Activated B cell treated with CpG ODN at 0.5 μM for 24 hours (primary cell): ENCODE measurements around the gene PCYT1B. TPM values are rescaled to one million over a fixed set of nuclear protein-coding genes. Genes with fewer than 3 reads are reported as not detected.

Experiments
- ATAC-seq: fragments of 200-7000 bp; cut with Tn5 transposase; one replicate; pipeline ENCODE4 v1.10.0; 2021; ENCODE audit warnings: low read depth, mild to moderate bottlenecking, moderate library complexity
- CTCF ChIA-PET: fragments of 350-600 bp; sonication (Branson Sonifier 250); formaldehyde crosslinking; loops from one replicate; lab custom pipeline; 2021; ENCODE audit warnings: antibody characterized with exemption; lab: Charles Lee
- POLR2A ChIA-PET: fragments of 350-600 bp; sonication (Branson Sonifier 250); formaldehyde crosslinking; loops from one replicate; lab custom pipeline; 2021; ENCODE audit warnings: antibody characterized with exemption; lab: Charles Lee
- DNase-seq: peaks from one replicate; pipeline ENCODE4 v3.0.0; 2022
- H3K27ac Mint-ChIP-seq: one replicate; pipeline ENCODE4 v1.8.0; 2020; ENCODE audit warnings: mixed read lengths
- H3K27me3 Mint-ChIP-seq: one replicate; pipeline ENCODE4 v1.8.0; 2021; ENCODE audit warnings: mixed read lengths
- H3K36me3 Mint-ChIP-seq: one replicate; pipeline ENCODE4 v1.8.0; 2021; ENCODE audit warnings: low read depth, mixed read lengths
- H3K4me1 Mint-ChIP-seq: one replicate; pipeline ENCODE4 v1.8.0; 2021; ENCODE audit warnings: mixed read lengths
- H3K4me3 Mint-ChIP-seq: one replicate; pipeline ENCODE4 v1.8.0; 2020; ENCODE audit warnings: mild to moderate bottlenecking, mixed read lengths
- H3K9me3 Mint-ChIP-seq: one replicate; pipeline ENCODE4 v1.8.0; 2020; ENCODE audit warnings: mixed read lengths
- intact Hi-C: fragments of 100-400 bp; cut with micrococcal nuclease; formaldehyde crosslinking; loops from one replicate; pipeline ENCODE4 v1.15.1; 2024
- total RNA-seq: library from RNA; stranded (reverse); gene quantifications from 2 replicates; pipeline ENCODE4 v1.2.3, GENCODE V29; 2022
- TF ChIP-seq, protein P1 (sequence below): fragments of 200-600 bp; IDR thresholded peaks from one replicate; pipeline ENCODE4 v1.8.0; 2022; ENCODE audit warnings: antibody characterized with exemption, mild to moderate bottlenecking

Gene PCYT1B
- total RNA-seq, 1 donor from 2014 or later, result not detected

DNA sequence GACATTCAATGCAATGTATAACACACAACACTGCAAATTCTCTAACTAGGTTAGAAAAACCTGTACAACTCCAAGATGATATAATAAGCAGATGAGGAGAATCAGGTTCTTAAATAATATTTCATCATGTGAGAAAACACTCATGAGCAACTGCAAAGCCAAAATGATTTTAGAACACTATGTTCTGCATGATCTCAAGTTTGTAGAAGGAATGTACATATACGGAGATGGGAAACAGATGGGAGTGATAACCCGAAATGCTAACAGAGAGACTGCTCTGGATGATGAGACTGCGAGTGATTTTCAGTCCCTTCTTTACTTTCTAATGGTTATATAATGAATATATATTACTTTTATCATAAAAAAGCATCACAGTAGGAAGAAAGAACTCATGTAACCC, 80.9 kb downstream of the PCYT1B start:
- no peak overlapping the region for H3K4me3 Mint-ChIP-seq
- no peak for ATAC-seq
- no peaks in the 10 kb centered on the region for H3K27me3 Mint-ChIP-seq
- no peak overlapping the region for H3K27ac Mint-ChIP-seq
- H3K36me3 Mint-ChIP-seq, result no peaks in the 10 kb centered on the region
- DNase-seq, result no peak
- ChIA-PET POLR2A (no interaction called here), CTCF (no interaction called here)
- H3K4me1 Mint-ChIP-seq, result no peaks in the 10 kb centered on the region
- H3K9me3 Mint-ChIP-seq, result no peaks in the 10 kb centered on the region
- intact Hi-C loops, result no loop called here
- TF ChIP-seq, protein P1, sequence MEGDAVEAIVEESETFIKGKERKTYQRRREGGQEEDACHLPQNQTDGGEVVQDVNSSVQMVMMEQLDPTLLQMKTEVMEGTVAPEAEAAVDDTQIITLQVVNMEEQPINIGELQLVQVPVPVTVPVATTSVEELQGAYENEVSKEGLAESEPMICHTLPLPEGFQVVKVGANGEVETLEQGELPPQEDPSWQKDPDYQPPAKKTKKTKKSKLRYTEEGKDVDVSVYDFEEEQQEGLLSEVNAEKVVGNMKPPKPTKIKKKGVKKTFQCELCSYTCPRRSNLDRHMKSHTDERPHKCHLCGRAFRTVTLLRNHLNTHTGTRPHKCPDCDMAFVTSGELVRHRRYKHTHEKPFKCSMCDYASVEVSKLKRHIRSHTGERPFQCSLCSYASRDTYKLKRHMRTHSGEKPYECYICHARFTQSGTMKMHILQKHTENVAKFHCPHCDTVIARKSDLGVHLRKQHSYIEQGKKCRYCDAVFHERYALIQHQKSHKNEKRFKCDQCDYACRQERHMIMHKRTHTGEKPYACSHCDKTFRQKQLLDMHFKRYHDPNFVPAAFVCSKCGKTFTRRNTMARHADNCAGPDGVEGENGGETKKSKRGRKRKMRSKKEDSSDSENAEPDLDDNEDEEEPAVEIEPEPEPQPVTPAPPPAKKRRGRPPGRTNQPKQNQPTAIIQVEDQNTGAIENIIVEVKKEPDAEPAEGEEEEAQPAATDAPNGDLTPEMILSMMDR, result no peak

DNA sequence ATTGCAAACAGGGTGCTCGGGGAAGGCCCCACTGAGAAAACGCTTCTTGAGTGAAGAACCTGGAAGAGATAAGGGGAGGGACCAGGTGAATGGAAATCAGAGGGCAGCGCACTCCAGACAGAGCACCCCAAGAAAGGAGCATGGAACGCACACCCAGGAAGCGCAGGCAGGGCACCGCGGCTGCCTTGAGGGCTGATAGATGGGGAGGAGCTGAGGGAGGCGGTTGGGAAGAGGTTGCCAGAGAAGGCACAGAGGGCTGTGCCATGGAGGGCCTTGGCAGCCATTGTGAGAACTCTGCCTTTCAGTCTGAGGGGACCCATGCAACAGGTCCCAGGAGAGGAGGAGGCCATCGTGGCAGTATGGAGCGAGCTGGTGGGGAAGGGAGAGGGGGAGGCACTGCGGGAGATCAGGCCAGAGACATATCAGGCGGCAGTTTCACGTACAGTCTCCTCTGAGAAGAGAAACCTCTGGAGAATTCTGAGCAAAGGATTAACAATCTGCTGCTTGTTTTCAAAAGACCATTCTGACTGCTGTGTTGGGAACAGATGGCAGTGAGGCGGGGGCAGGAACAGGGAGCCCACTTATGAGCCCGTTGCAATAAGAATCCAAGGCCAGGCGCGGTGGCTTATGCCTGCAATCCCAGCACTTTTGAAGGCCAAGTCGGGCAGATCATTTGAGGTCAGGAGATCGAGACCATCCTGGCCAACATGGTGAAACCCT, 83.7 kb downstream of the PCYT1B start:
- H3K4me1 Mint-ChIP-seq, result no peaks in the 10 kb centered on the region
- ChIA-PET CTCF (no interaction called here), POLR2A (no interaction called here)
- intact Hi-C loops, result no loop called here
- H3K27me3 Mint-ChIP-seq, result no peaks in the 10 kb centered on the region
- no peak for DNase-seq
- H3K9me3 Mint-ChIP-seq, result no peaks in the 10 kb centered on the region
- ATAC-seq, result no peak
- no peak overlapping the region for H3K27ac Mint-ChIP-seq
- TF ChIP-seq, protein P1, result no peak
- no peaks in the 10 kb centered on the region for H3K36me3 Mint-ChIP-seq
- no peak overlapping the region for H3K4me3 Mint-ChIP-seq

DNA sequence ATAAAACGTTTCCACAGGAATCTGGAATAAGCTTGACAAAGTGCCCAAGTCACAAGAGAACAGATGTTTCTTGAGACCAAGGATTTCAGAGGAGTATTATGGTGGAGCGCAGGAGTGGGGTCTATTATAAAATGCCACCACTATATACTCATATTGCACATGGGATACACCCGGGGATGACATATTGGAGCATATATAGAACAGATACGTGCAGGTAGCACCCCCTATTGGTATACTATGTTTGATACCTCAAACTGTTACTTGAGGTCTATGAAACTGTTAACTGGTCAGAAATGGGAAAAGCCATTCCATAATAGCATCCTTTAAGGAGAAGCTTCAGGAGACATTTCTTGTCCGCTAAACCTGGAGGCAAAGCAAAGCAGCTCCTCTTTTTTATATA, 86.0 kb downstream of the PCYT1B start:
- Mint-ChIP-seq H3K27me3 (no peaks in the 10 kb centered on the region), H3K4me3 (no peak overlapping the region), H3K27ac (no peak overlapping the region), H3K36me3 (no peaks in the 10 kb centered on the region), H3K9me3 (no peaks in the 10 kb centered on the region), H3K4me1 (no peaks in the 10 kb centered on the region)
- ATAC-seq (no peak), DNase-seq (no peak)
- intact Hi-C loops, result loop anchor here (2.0 kb wide), 1 partner anchor 166 kb away; no protein-coding TSS in a partner anchor
- ChIA-PET POLR2A (no interaction called here), CTCF (no interaction called here)
- TF ChIP-seq, protein P1, result no peak

DNA sequence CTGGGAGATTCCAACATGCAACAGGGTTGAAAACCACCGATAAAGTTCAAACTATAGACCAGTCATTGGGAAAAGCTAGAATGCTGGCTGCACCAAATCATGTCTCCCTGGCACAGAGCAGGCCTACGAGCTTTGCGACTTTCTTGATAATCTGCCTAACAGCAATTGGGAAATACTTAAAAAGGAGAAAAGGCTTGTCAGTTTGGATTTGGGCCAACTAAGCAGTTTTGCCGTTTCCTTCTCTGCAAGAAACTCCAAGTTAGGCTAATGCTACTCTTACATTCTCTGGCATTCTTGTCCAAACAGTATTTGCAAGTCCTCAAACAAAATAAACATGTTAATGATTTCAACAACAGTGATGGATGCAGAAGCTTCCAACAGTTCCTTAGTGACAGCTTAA, 94.1 kb downstream of the PCYT1B start:
- H3K36me3 Mint-ChIP-seq, result no peaks in the 10 kb centered on the region
- TF ChIP-seq, protein P1, result no peak
- H3K4me1 Mint-ChIP-seq, result no peaks in the 10 kb centered on the region
- ChIA-PET CTCF (no interaction called here), POLR2A (no interaction called here)
- DNase-seq, result no peak
- H3K27me3 Mint-ChIP-seq, result no peaks in the 10 kb centered on the region
- no peaks in the 10 kb centered on the region for H3K9me3 Mint-ChIP-seq
- no peak overlapping the region for H3K4me3 Mint-ChIP-seq
- no peak overlapping the region for H3K27ac Mint-ChIP-seq
- intact Hi-C loops, result no loop called here
- ATAC-seq, result no peak

DNA sequence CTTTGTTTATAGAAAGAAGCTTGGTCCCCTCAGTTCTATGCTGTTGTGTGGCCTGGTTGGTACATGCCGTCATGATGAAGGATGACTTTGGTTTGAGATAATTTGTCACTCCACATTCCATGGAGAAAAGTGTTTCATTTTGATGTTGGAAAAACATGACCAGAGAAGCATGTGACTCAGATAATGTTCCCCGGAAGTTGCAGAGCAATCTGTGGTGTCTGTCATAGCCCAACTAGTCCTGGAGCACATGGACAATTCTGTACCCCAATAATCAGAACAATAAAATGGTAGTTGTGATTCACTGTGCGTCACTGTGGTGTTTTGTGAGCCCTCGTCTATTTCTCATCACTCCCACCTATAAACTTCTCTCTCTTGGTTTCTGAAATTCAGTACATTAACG, 97.0 kb downstream of the PCYT1B start:
- ATAC-seq (no peak), DNase-seq (no peak)
- intact Hi-C loops, result no loop called here
- POLR2A ChIA-PET, result no interaction called here
- TF ChIP-seq, protein P1, result no peak
- no peak overlapping the region for H3K4me3 Mint-ChIP-seq
- H3K4me1 Mint-ChIP-seq, result no peaks in the 10 kb centered on the region
- CTCF ChIA-PET, result no interaction called here
- H3K27ac Mint-ChIP-seq, result no peak overlapping the region
- H3K9me3 Mint-ChIP-seq, result no peaks in the 10 kb centered on the region
- H3K27me3 Mint-ChIP-seq, result no peaks in the 10 kb centered on the region
- no peaks in the 10 kb centered on the region for H3K36me3 Mint-ChIP-seq
